ENCODE data around the gene FBXO8.

The FBXO8 gene

GRCh38 chr4:174241162-174241561 is 42.3 kb downstream of the FBXO8 start:
- no peak for DNase-seq

GRCh38 chr4:174236359-174236758 is 47.1 kb downstream of the FBXO8 start:
- DNase-seq, result no peak

- no peak for DNase-seq
Measured at GRCh38 chr4:174230680-174231079, 52.8 kb downstream of the FBXO8 start.

GRCh38 chr4:174230148-174230547 is 53.3 kb downstream of the FBXO8 start:
- no peak for DNase-seq

- no peak for DNase-seq
Measured at GRCh38 chr4:174228988-174229387, 54.5 kb downstream of the FBXO8 start.

- DNase-seq, result no peak
Measured at GRCh38 chr4:174225349-174226049, 58.0 kb downstream of the FBXO8 start.

GRCh38 chr4:174224550-174224949 is 58.9 kb downstream of the FBXO8 start:
- DNase-seq, result no peak

GRCh38 chr4:174222266-174222872 is 61.1 kb downstream of the FBXO8 start:
- no peak for DNase-seq

- no peak for DNase-seq
Measured at GRCh38 chr4:174218127-174218790, 65.2 kb downstream of the FBXO8 start.

- DNase-seq, result no peak
Measured at GRCh38 chr4:174217273-174218126, 66.0 kb downstream of the FBXO8 start.

- DNase-seq, result no peak
Measured at GRCh38 chr4:174216799-174217272, 66.6 kb downstream of the FBXO8 start.

GRCh38 chr4:174215961-174216680 is 67.3 kb downstream of the FBXO8 start:
- DNase-seq, result no peak

- no peak for DNase-seq
Measured at GRCh38 chr4:174215057-174215456, 68.4 kb downstream of the FBXO8 start.

GRCh38 chr4:174214101-174214878 is 69.2 kb downstream of the FBXO8 start:
- no peak for DNase-seq

- DNase-seq, result no peak
Measured at GRCh38 chr4:174213731-174214100, 69.8 kb downstream of the FBXO8 start.

GRCh38 chr4:174212061-174212460 is 71.4 kb downstream of the FBXO8 start:
- no peak for DNase-seq

GRCh38 chr4:174211622-174212044 is 71.8 kb downstream of the FBXO8 start:
- no peak for DNase-seq

GRCh38 chr4:174210952-174211490 is 72.4 kb downstream of the FBXO8 start:
- DNase-seq, result no peak

GRCh38 chr4:174210354-174210753 is 73.1 kb downstream of the FBXO8 start:
- DNase-seq, result no peak

GRCh38 chr4:174209341-174209740 is 74.1 kb downstream of the FBXO8 start:
- no peak for DNase-seq

- DNase-seq, result no peak
Measured at GRCh38 chr4:174207367-174207766, 76.1 kb downstream of the FBXO8 start.

Data from activated gamma-delta T cell treated with Interleukin-2 at 50 U/mL for 16 hours (primary cell).